HCT116 (cell line): ENCODE measurements around the gene IMPDH1. TPM values are rescaled to one million over a fixed set of nuclear protein-coding genes. Genes with fewer than 3 reads are reported as not detected.

ENCODE experiments used
- ATAC-seq: fragments of 200-7000 bp; cut with Tn5 transposase; 2 replicates; pipeline ENCODE4 v1.9.1; 2020; ENCODE audit warnings: mild to moderate bottlenecking, moderate library complexity
- BruUV-seq: library from RNA; stranded (reverse); fragments of 400-500 nt; replicated peaks from 2 replicates; lab custom pipeline; 2021; lab: Mats Ljungman, UMichigan
- CTCF ChIA-PET: fragments of 300-600 bp; sonication (Branson Sonifier 250); formaldehyde crosslinking; loops from one replicate; lab custom pipeline; 2021; ENCODE audit warnings: antibody characterized with exemption; lab: Charles Lee
- POLR2A ChIA-PET: fragments of 300-600, 350-600 bp; sonication (Branson Sonifier 250); formaldehyde crosslinking; loops from one replicate; lab custom pipeline; 2021; ENCODE audit warnings: antibody characterized with exemption; lab: Charles Lee
- RAD21 ChIA-PET, 2 experiments: fragments of 300-600 bp; sonication (Branson Sonifier 250); formaldehyde crosslinking; loops; one replicate each; lab custom pipeline; 2023; ENCODE audit warnings: low total read pairs in 2 of 2; ENCODE audit not compliant: uncharacterized antibody in 2 of 2, unreplicated experiment in 2 of 2, low non-redundant PET in 1 of 2; lab: Charles Lee
- DNase-seq: peaks from one replicate; pipeline ENCODE4 v3.0.0-alpha.2; 2010; ENCODE audit warnings: low read depth, low spot score
- H2AFZ ChIP-seq: fragments of 200-600 bp; shearing (Covaris generic), sonication (generic); 2 replicates; pipeline ENCODE4 v1.6.1; 2017; ENCODE audit warnings: low read depth, mixed run types, mixed read lengths, antibody characterized with exemption, low read length; ENCODE audit not compliant: poor library complexity, severe bottlenecking
- H3K27ac ChIP-seq: 2 replicates; pipeline ENCODE4 v1.5.1; 2012; ENCODE audit warnings: low read depth, low read length
- H3K27me3 ChIP-seq: fragments of 200-600 bp; sonication (generic); 2 replicates; pipeline ENCODE4 v1.6.1; 2016; ENCODE audit warnings: mixed run types, low read length, mixed read lengths; ENCODE audit not compliant: insufficient read depth
- H3K36me3 ChIP-seq, 2 experiments: fragments of 200-500 bp in 1 of 2; fragments of 200-600 bp in 1 of 2; sonication (Bioruptor generic) in 1 of 2; sonication (generic) in 1 of 2; 2 replicates each; pipeline versions ENCODE4 v1.5.1 to v1.6.1; 2014 to 2016; ENCODE audit warnings: low read length in 2 of 2, inconsistent platforms in 1 of 2, mixed read lengths in 1 of 2, mixed run types in 1 of 2; ENCODE audit not compliant: insufficient read depth in 2 of 2, control insufficient read depth in 1 of 2
- H3K4me1 ChIP-seq, 2 experiments: fragments of 200-600 bp in 1 of 2; sonication (generic) in 1 of 2; 2 replicates each; pipeline versions ENCODE4 v1.5.1 to v1.6.1; 2012 to 2017; ENCODE audit warnings: low read length in 2 of 2, inconsistent platforms in 1 of 2, mild to moderate bottlenecking in 1 of 2, mixed read lengths in 1 of 2, mixed run types in 1 of 2, moderate library complexity in 1 of 2; ENCODE audit not compliant: insufficient read depth in 2 of 2, control insufficient read depth in 1 of 2
- H3K4me2 ChIP-seq: fragments of 200-600 bp; sonication (generic); 2 replicates; pipeline ENCODE4 v1.6.1; 2017; ENCODE audit warnings: mixed run types, low read length, mixed read lengths
- H3K4me3 ChIP-seq, 2 experiments: fragments of 200-600 bp in 1 of 2; sonication (generic) in 1 of 2; replicated peaks in 1 of 2; 2 replicates each; pipeline ENCODE4 v1.5.1; 2011 to 2016; ENCODE audit warnings: low read length in 2 of 2, control low read depth in 1 of 2, low read depth in 1 of 2, mild to moderate bottlenecking in 1 of 2, mixed read lengths in 1 of 2, mixed run types in 1 of 2
- H3K79me2 ChIP-seq: fragments of 200-600 bp; sonication (generic); 2 replicates; pipeline ENCODE4 v1.6.1; 2017; ENCODE audit warnings: mild to moderate bottlenecking, mixed run types, low read length, moderate library complexity, mixed read lengths; ENCODE audit not compliant: insufficient read depth
- H3K9ac ChIP-seq: fragments of 200-600 bp; sonication (generic); 2 replicates; pipeline ENCODE4 v1.6.1; 2016; ENCODE audit warnings: low read length, mixed read lengths
- H3K9me2 ChIP-seq: fragments of 200-600 bp; sonication (generic), shearing (Covaris generic); 2 replicates; pipeline ENCODE4 v1.6.1; 2017; ENCODE audit warnings: mixed run types, mild to moderate bottlenecking, moderate library complexity; ENCODE audit not compliant: insufficient read depth
- H3K9me3 ChIP-seq, 2 experiments: fragments of 200-500 bp in 1 of 2; fragments of 200-600 bp in 1 of 2; sonication (Bioruptor generic) in 1 of 2; sonication (generic) in 1 of 2; 2 replicates each; pipeline ENCODE4 v1.6.1; 2014 to 2017; ENCODE audit warnings: low read length in 2 of 2, mixed read lengths in 2 of 2, inconsistent platforms in 1 of 2, low read depth in 1 of 2, mild to moderate bottlenecking in 1 of 2, mixed run types in 1 of 2, moderate library complexity in 1 of 2; ENCODE audit not compliant: control insufficient read depth in 1 of 2, insufficient read depth in 1 of 2
- H4K20me1 ChIP-seq: fragments of 200-600 bp; sonication (generic), shearing (Covaris generic); 2 replicates; pipeline ENCODE4 v1.6.1; 2017; ENCODE audit warnings: mixed run types, mild to moderate bottlenecking, moderate library complexity; ENCODE audit not compliant: insufficient read depth
- ATF3 ChIP-seq: IDR thresholded peaks from 2 replicates; pipeline ENCODE4 v1.6.1; 2012
- EGR1 ChIP-seq: IDR thresholded peaks from 2 replicates; pipeline ENCODE4 v1.6.1; 2012; ENCODE audit warnings: low read depth
- EZH2 ChIP-seq: fragments of 200-600 bp; sonication (generic); IDR thresholded peaks from 2 replicates; pipeline ENCODE4 v1.6.1; 2017; ENCODE audit warnings: antibody characterized with exemption, mixed run types
- JUND ChIP-seq: IDR thresholded peaks from 2 replicates; pipeline ENCODE4 v1.6.1; 2012
- POLR2A ChIP-seq: IDR thresholded peaks from 2 replicates; pipeline ENCODE4 v1.7.0; 2011; ENCODE audit warnings: borderline replicate concordance; ENCODE audit not compliant: insufficient read depth, insufficient read length; ENCODE audit errors: extremely low read depth
- POLR2AphosphoS5 ChIP-seq: IDR thresholded peaks from 2 replicates; pipeline ENCODE4 v1.6.1; 2011; ENCODE audit warnings: mild to moderate bottlenecking, low read depth, low read length, moderate library complexity
- RAD21 ChIP-seq: IDR thresholded peaks from 2 replicates; pipeline ENCODE4 v1.6.1; 2012; ENCODE audit warnings: low read depth, mild to moderate bottlenecking
- SIN3A ChIP-seq: IDR thresholded peaks from 2 replicates; pipeline ENCODE4 v1.6.1; 2012; ENCODE audit warnings: low read depth
- SP1 ChIP-seq: IDR thresholded peaks from 2 replicates; pipeline ENCODE4 v1.6.1; 2012; ENCODE audit warnings: low read depth
- TCF7L2 ChIP-seq: IDR thresholded peaks from 2 replicates; pipeline ENCODE4 v1.7.0; 2011; ENCODE audit warnings: borderline replicate concordance, inconsistent platforms; ENCODE audit not compliant: insufficient read depth, insufficient read length; ENCODE audit errors: extremely low read depth
- ZNF274 ChIP-seq: fragments of 200-500 bp; sonication (Bioruptor generic); IDR thresholded peaks from 2 replicates; pipeline ENCODE4 v1.6.1; 2014; ENCODE audit warnings: mild to moderate bottlenecking, low read depth, low read length, inconsistent platforms
- intact Hi-C: fragments of 100-400 bp; cut with micrococcal nuclease; formaldehyde crosslinking; loops from 2 replicates; pipeline ENCODE4 v1.10.0; 2022
- total RNA-seq: library from RNA; stranded (reverse); gene quantifications from one replicate; pipeline ENCODE4 v1.2.1, GENCODE V29; 2021; ENCODE audit not compliant: unreplicated experiment
- TF ChIP-seq, protein P1 (sequence below): IDR thresholded peaks from 2 replicates; pipeline ENCODE4 v1.6.1; 2012; ENCODE audit warnings: low read depth
- TF ChIP-seq, protein P2 (sequence below), 3 experiments: fragments of 200-600 bp in 1 of 3; sonication (generic) in 1 of 3; IDR thresholded peaks in 2 of 3; conservative IDR thresholded peaks in 1 of 3; 2 replicates each; pipeline ENCODE4 v1.5.1; 2012 to 2017; ENCODE audit warnings: low read depth in 2 of 3, low read length in 2 of 3, antibody characterized with exemption in 1 of 3, borderline replicate concordance in 1 of 3, control low read depth in 1 of 3, mild to moderate bottlenecking in 1 of 3, mixed read lengths in 1 of 3, mixed run types in 1 of 3, moderate library complexity in 1 of 3; ENCODE audit not compliant: insufficient read depth in 1 of 3
- TF ChIP-seq, protein P3 (sequence below): IDR thresholded peaks from 2 replicates; pipeline ENCODE4 v1.6.1; 2011; ENCODE audit warnings: mild to moderate bottlenecking, low read length, moderate library complexity; ENCODE audit not compliant: insufficient replicate concordance; ENCODE audit errors: extremely low read depth

The IMPDH1 gene
- total RNA-seq, 1 experiment from 2014 or later, result 98.2 TPM

DNA sequence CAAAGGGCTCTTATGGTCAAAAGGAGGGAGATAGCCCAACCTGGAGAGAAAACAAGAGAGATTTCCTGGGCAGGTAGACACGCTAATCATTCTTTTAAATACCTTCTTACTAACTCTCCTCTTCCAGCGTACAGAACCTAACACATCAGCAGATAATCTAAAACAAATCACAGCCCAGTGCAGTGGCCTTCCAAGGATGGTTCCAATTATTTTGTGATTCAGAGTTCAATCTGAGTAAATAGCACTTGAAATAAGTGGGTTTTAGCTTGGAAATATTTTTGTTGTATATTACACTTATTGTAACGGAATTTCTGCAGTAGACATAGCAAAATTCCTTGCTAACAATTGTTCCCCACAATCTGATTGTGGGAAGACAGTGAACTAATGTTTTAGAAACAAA lies 7.3 kb upstream of the IMPDH1 start:
- Histone ChIP-seq H4K20me1 (no peaks in the 10 kb centered on the region), H3K9me3 (no peaks in the 10 kb centered on the region), H3K4me1 (no peaks in the 10 kb centered on the region), H2AFZ (no peak overlapping the region), H3K4me2 (no peak overlapping the region), H3K4me3 (no peak overlapping the region), H3K36me3 (no peaks in the 10 kb centered on the region), H3K79me2 (no peaks in the 10 kb centered on the region), H3K9me2 (no peaks in the 10 kb centered on the region), H3K27me3 (no peaks in the 10 kb centered on the region), H3K27ac (no peak overlapping the region), H3K9ac (no peak overlapping the region)
- CTCF ChIA-PET, result interaction anchor here (5.1 kb wide), 1 partner anchor 9 kb away, joined by 42 read pairs; no protein-coding TSS in a partner anchor
- intact Hi-C loops, result no loop called here
- TF ChIP-seq EZH2, result no peak
- no peak for TF ChIP-seq ATF3
- no peak for TF ChIP-seq JUND
- no peak for TF ChIP-seq SIN3A
- TF ChIP-seq, protein P1, sequence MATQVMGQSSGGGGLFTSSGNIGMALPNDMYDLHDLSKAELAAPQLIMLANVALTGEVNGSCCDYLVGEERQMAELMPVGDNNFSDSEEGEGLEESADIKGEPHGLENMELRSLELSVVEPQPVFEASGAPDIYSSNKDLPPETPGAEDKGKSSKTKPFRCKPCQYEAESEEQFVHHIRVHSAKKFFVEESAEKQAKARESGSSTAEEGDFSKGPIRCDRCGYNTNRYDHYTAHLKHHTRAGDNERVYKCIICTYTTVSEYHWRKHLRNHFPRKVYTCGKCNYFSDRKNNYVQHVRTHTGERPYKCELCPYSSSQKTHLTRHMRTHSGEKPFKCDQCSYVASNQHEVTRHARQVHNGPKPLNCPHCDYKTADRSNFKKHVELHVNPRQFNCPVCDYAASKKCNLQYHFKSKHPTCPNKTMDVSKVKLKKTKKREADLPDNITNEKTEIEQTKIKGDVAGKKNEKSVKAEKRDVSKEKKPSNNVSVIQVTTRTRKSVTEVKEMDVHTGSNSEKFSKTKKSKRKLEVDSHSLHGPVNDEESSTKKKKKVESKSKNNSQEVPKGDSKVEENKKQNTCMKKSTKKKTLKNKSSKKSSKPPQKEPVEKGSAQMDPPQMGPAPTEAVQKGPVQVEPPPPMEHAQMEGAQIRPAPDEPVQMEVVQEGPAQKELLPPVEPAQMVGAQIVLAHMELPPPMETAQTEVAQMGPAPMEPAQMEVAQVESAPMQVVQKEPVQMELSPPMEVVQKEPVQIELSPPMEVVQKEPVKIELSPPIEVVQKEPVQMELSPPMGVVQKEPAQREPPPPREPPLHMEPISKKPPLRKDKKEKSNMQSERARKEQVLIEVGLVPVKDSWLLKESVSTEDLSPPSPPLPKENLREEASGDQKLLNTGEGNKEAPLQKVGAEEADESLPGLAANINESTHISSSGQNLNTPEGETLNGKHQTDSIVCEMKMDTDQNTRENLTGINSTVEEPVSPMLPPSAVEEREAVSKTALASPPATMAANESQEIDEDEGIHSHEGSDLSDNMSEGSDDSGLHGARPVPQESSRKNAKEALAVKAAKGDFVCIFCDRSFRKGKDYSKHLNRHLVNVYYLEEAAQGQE, result no peak
- TF ChIP-seq, protein P2, sequence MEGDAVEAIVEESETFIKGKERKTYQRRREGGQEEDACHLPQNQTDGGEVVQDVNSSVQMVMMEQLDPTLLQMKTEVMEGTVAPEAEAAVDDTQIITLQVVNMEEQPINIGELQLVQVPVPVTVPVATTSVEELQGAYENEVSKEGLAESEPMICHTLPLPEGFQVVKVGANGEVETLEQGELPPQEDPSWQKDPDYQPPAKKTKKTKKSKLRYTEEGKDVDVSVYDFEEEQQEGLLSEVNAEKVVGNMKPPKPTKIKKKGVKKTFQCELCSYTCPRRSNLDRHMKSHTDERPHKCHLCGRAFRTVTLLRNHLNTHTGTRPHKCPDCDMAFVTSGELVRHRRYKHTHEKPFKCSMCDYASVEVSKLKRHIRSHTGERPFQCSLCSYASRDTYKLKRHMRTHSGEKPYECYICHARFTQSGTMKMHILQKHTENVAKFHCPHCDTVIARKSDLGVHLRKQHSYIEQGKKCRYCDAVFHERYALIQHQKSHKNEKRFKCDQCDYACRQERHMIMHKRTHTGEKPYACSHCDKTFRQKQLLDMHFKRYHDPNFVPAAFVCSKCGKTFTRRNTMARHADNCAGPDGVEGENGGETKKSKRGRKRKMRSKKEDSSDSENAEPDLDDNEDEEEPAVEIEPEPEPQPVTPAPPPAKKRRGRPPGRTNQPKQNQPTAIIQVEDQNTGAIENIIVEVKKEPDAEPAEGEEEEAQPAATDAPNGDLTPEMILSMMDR (IDR thresholded peaks at IDR 0.05 in 2 of 3, conservative IDR thresholded peaks at IDR 0.05 in 1 of 3; ENCODE audit: borderline replicate concordance in 1 of 3, insufficient read depth in 1 of 3, low read depth in 2 of 3, low read length in 2 of 3), result no peak
- TF ChIP-seq, protein P3, sequence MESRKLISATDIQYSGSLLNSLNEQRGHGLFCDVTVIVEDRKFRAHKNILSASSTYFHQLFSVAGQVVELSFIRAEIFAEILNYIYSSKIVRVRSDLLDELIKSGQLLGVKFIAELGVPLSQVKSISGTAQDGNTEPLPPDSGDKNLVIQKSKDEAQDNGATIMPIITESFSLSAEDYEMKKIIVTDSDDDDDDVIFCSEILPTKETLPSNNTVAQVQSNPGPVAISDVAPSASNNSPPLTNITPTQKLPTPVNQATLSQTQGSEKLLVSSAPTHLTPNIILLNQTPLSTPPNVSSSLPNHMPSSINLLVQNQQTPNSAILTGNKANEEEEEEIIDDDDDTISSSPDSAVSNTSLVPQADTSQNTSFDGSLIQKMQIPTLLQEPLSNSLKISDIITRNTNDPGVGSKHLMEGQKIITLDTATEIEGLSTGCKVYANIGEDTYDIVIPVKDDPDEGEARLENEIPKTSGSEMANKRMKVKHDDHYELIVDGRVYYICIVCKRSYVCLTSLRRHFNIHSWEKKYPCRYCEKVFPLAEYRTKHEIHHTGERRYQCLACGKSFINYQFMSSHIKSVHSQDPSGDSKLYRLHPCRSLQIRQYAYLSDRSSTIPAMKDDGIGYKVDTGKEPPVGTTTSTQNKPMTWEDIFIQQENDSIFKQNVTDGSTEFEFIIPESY, result no peak
- no peak for TF ChIP-seq TCF7L2
- TF ChIP-seq EGR1, result no peak
- no peak for TF ChIP-seq POLR2AphosphoS5
- TF ChIP-seq SP1, result no peak
- TF ChIP-seq ZNF274, result no peak
- TF ChIP-seq POLR2A, result no peak
- TF ChIP-seq RAD21, result no peak
- POLR2A ChIA-PET, result no interaction called here
- ATAC-seq (no peak), DNase-seq (no peak)
- BruUV-seq, result no TSS peak
- RAD21 ChIA-PET, result no interaction called here
